CD4-positive, alpha-beta T cell treated with Interferon alpha-2 for 1 hour (primary cell): ENCODE data around the gene MRPS16.
"Not testable (repeated sequence)": the region's sequence is repeated elsewhere in the genome, so short reads cannot be mapped to it uniquely, and the experiment has no call there.

Experiments used
- DNase-seq, 2 donors: peaks; one replicate each; pipeline ENCODE4 v3.0.0-alpha.2; 2020 to 2022

MRPS16 gene

GRCh38 chr10:73252445-73253224 lies at the start of gene MRPS16:
TSS of gene MRPS16 (minus strand) at chr10:73252644. CDS start at chr10:73252482, 162 bp downstream.
- peak; percentile 90 to 95 for DNase-seq

GRCh38 chr10:73296946-73297345 lies 44.5 kb upstream of the MRPS16 start:
- no peak for DNase-seq

- no peak for DNase-seq
These were observed 41.0 kb upstream of the MRPS16 start for GRCh38 chr10:73293461-73293860.

GRCh38 chr10:73289958-73290357 lies 37.5 kb upstream of the MRPS16 start:
- DNase-seq = no peak

- DNase-seq = peak in 1 of 2 donors; percentile 1
These were observed 35.0 kb upstream of the MRPS16 start for GRCh38 chr10:73287441-73287840.

GRCh38 chr10:73281097-73281496 lies 28.7 kb upstream of the MRPS16 start:
- no peak for DNase-seq

- no peak for DNase-seq
These were observed 12.0 kb upstream of the MRPS16 start for GRCh38 chr10:73264423-73264822.

GRCh38 chr10:73263693-73264347 lies 11.4 kb upstream of the MRPS16 start:
- DNase-seq = peak in 1 of 2 donors; percentile 31

- no peak for DNase-seq
These were observed 10.6 kb upstream of the MRPS16 start for GRCh38 chr10:73262880-73263555.

GRCh38 chr10:73262105-73262730 lies 9.8 kb upstream of the MRPS16 start:
- no peak for DNase-seq

GRCh38 chr10:73261362-73261995 lies 9.0 kb upstream of the MRPS16 start:
- no peak for DNase-seq

- not testable (repeated sequence) for DNase-seq
These were observed 6.2 kb upstream of the MRPS16 start for GRCh38 chr10:73258612-73259011.

GRCh38 chr10:73253225-73253555 lies 746 bp upstream of the MRPS16 start:
- DNase-seq = peak in 1 of 2 donors; percentile 31

GRCh38 chr10:73251683-73252444 lies 580 bp downstream of the MRPS16 start:
- no peak for DNase-seq

GRCh38 chr10:73248259-73248724 lies 4.2 kb downstream of the MRPS16 start:
- DNase-seq = no peak

- DNase-seq = no peak
These were observed 4.8 kb downstream of the MRPS16 start for GRCh38 chr10:73247509-73248258.

GRCh38 chr10:73246646-73247508 lies 5.6 kb downstream of the MRPS16 start, which contains the start of gene DNAJC9:
TSS of gene DNAJC9 (minus strand) at chr10:73247255. CDS start at chr10:73247189, 66 bp downstream.
- peak; percentile 95 to 98 for DNase-seq

GRCh38 chr10:73246322-73246645 lies 6.2 kb downstream of the MRPS16 start:
- DNase-seq = peak in 1 of 2 donors; percentile 13

- no peak for DNase-seq
These were observed 7.5 kb downstream of the MRPS16 start for GRCh38 chr10:73244866-73245477.

GRCh38 chr10:73239908-73240307 lies 12.5 kb downstream of the MRPS16 start:
- no peak for DNase-seq
